ENCODE data around the gene ARHGEF28.

DNA sequence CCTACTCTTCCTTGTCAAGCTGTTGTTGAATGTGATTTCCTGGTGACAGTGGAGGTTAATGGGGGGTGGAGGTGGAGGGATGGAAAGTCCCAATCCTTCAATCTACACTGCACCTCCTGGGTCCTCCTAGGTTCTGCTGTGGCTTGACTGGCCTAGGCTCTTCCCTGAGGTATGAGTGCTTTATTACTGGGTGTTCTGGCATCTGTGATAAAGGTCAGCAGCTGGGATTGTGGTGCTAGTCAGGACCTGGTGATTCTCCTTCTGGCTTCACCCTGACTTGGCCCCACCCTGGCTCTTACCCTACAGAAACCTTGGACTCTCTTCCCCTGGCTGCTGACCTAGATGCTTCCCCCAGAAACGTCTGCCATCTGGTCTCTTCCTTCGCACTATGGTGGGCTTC is 194.3 kb downstream of the ARHGEF28 start:
- TF ChIP-seq RCOR1 (IDR thresholded peaks at IDR 0.05; ENCODE audit: insufficient replicate concordance, low read length) (no peak), CHD1 (IDR thresholded peaks at IDR 0.05; ENCODE audit: low read depth, low read length) (no peak), SMC3 (IDR thresholded peaks at IDR 0.05; ENCODE audit: low read depth, low read length) (no peak), MAZ (IDR thresholded peaks at IDR 0.05; ENCODE audit: borderline replicate concordance, low read depth, low read length) (no peak), FOS (IDR thresholded peaks at IDR 0.05; ENCODE audit: low read depth, low read length) (no peak), RAD21 (IDR thresholded peaks at IDR 0.05; ENCODE audit: low read length) (no peak), MXI1 (IDR thresholded peaks at IDR 0.05; ENCODE audit: borderline replicate concordance, low read depth, low read length) (no peak), POLR2A (IDR thresholded peaks at IDR 0.05; ENCODE audit: low read depth, low read length) (no peak)
- TF ChIP-seq, protein P1, sequence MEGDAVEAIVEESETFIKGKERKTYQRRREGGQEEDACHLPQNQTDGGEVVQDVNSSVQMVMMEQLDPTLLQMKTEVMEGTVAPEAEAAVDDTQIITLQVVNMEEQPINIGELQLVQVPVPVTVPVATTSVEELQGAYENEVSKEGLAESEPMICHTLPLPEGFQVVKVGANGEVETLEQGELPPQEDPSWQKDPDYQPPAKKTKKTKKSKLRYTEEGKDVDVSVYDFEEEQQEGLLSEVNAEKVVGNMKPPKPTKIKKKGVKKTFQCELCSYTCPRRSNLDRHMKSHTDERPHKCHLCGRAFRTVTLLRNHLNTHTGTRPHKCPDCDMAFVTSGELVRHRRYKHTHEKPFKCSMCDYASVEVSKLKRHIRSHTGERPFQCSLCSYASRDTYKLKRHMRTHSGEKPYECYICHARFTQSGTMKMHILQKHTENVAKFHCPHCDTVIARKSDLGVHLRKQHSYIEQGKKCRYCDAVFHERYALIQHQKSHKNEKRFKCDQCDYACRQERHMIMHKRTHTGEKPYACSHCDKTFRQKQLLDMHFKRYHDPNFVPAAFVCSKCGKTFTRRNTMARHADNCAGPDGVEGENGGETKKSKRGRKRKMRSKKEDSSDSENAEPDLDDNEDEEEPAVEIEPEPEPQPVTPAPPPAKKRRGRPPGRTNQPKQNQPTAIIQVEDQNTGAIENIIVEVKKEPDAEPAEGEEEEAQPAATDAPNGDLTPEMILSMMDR (conservative IDR thresholded peaks at IDR 0.05; ENCODE audit: low read depth, low read length) = no peak
